ENCODE results near the gene GLOD5. TPM values are rescaled to one million over a fixed set of nuclear protein-coding genes. Genes with fewer than 3 reads are reported as not detected.

The GLOD5 gene
- total and polyA plus RNA-seq, 2 of the 4 experiments (the other 2 are of a cell fraction) = not detected

- no peaks in the 10 kb centered on the region; the same call in 1 of the 2 replicates for H3K9me3 ChIP-seq (ENCODE audit: control insufficient read depth, insufficient read depth, low read length)
- no peak overlapping the region for H3K4me2 ChIP-seq (ENCODE audit: low read depth, low read length)
- H3K9me1 ChIP-seq (ENCODE audit: insufficient read depth, low read length) = no peaks in the 10 kb centered on the region
- no peak overlapping the region for H3K23ac ChIP-seq (ENCODE audit: low read depth, low read length)
- no peak overlapping the region for H2BK120ac ChIP-seq (ENCODE audit: low read depth, low read length)
- H3K18ac ChIP-seq (ENCODE audit: low read depth, low read length) = no peak overlapping the region
- intact Hi-C loops (cut with micrococcal nuclease) = no loop called here
- TF ChIP-seq FOS (IDR thresholded peaks at IDR 0.05; ENCODE audit: low read depth, low read length) = no peak
- TF ChIP-seq CTCF (conservative IDR thresholded peaks at IDR 0.05; ENCODE audit: low read depth, low read length) = no peak
- TF ChIP-seq BHLHE40 (IDR thresholded peaks at IDR 0.05; ENCODE audit: low read depth, low read length) = no peak
- TF ChIP-seq USF2 (IDR thresholded peaks at IDR 0.05; ENCODE audit: low read depth, low read length) = no peak
- TF ChIP-seq ELK1 (IDR thresholded peaks at IDR 0.05; ENCODE audit: borderline replicate concordance, low read depth, low read length) = no peak
- no peak for TF ChIP-seq RAD21 (IDR thresholded peaks at IDR 0.05; ENCODE audit: low read length)
- no peak for TF ChIP-seq MAFK (IDR thresholded peaks at IDR 0.05; ENCODE audit: low read depth, low read length)
- TF ChIP-seq POLR2A (IDR thresholded peaks at IDR 0.05; ENCODE audit: low read depth, low read length) = no peak
- TF ChIP-seq RFX5 (IDR thresholded peaks at IDR 0.05; ENCODE audit: low read depth, low read length) = no peak
- no peak for TF ChIP-seq RCOR1 (IDR thresholded peaks at IDR 0.05; ENCODE audit: insufficient replicate concordance, low read length)
- TF ChIP-seq NFE2L2 (IDR thresholded peaks at IDR 0.05; ENCODE audit: low read depth, low read length) = no peak
- no peak for TF ChIP-seq MAZ (IDR thresholded peaks at IDR 0.05; ENCODE audit: borderline replicate concordance, low read depth, low read length)
- no peak for TF ChIP-seq MXI1 (IDR thresholded peaks at IDR 0.05; ENCODE audit: borderline replicate concordance, low read depth, low read length)
- no peak for TF ChIP-seq SMC3 (IDR thresholded peaks at IDR 0.05; ENCODE audit: low read depth, low read length)
- TF ChIP-seq CEBPB (IDR thresholded peaks at IDR 0.05; ENCODE audit: low read depth, low read length) = no peak
- no peak for TF ChIP-seq CHD1 (IDR thresholded peaks at IDR 0.05; ENCODE audit: low read depth, low read length)
- H4K20me1 ChIP-seq (ENCODE audit: insufficient read depth, low read length) = no peaks in the 10 kb centered on the region
- in situ Hi-C loops (cut with MboI; ENCODE audit: low sequenced_read_pairs) = no loop called here
- H3K27me3 ChIP-seq (ENCODE audit: control insufficient read depth, insufficient read depth, low read length) = peaks cover 4% of the 10 kb centered on the region; the same call in 1 of the 2 replicates
- no peak overlapping the region for H2BK20ac ChIP-seq (ENCODE audit: low read depth, low read length)
- H3K36me3 ChIP-seq (ENCODE audit: control insufficient read depth, insufficient read depth, low read length) = no peaks in the 10 kb centered on the region
- no TSS peak for BruUV-seq (replicated peaks)
- H2BK15ac ChIP-seq (ENCODE audit: low read depth, low read length) = no peak overlapping the region
- no peak overlapping the region for H2AFZ ChIP-seq (replicated peaks; ENCODE audit: low read length, poor library complexity)
- ChIA-PET CTCF (no interaction called here), POLR2A (ENCODE audit: unreplicated experiment) (no interaction called here)
- H3K79me1 ChIP-seq (ENCODE audit: low read depth in 1 of 2, low read length in 2 of 2) = no peaks in the 10 kb centered on the region
- ATAC-seq (ENCODE audit: low read depth) (no peak), DNase-seq (no peak)
- H4K8ac ChIP-seq (ENCODE audit: low read depth in 2 of 2, low read length in 2 of 2) = no peak overlapping the region
- H3K9ac ChIP-seq (ENCODE audit: low read depth, low read length) = no peak overlapping the region
- dilution Hi-C loops (cut with HindIII; ENCODE audit: low sequenced_read_pairs, unreplicated experiment) = no loop called here
- H3K4me1 ChIP-seq (ENCODE audit: control insufficient read depth, insufficient read depth, low read length) = no peaks in the 10 kb centered on the region
- H2BK5ac ChIP-seq (ENCODE audit: low read depth, low read length, poor library complexity, severe bottlenecking) = no peak overlapping the region
- no CpG with 5 or more reads among the region's 4 CpGs for WGBS, 2 experiments (ENCODE audit: extremely low coverage in 2 of 2, insufficient read length in 1 of 2)
- H2AK9ac ChIP-seq (replicated peaks; ENCODE audit: low read depth, low read length, poor library complexity) = no peak overlapping the region
- H3K4ac ChIP-seq (ENCODE audit: low read depth, low read length) = no peak overlapping the region
- H3K14ac ChIP-seq (replicated peaks; ENCODE audit: low read depth, low read length) = no peak overlapping the region
- H3K27ac ChIP-seq (ENCODE audit: insufficient read depth, low read length) = no peak overlapping the region
- H3K56ac ChIP-seq (ENCODE audit: extremely low read depth, insufficient read depth, low read length) = no peak overlapping the region
- no peak overlapping the region for H3K4me3 ChIP-seq (ENCODE audit: insufficient read depth, low read depth, low read length)
- H4K5ac ChIP-seq (ENCODE audit: low read depth, low read length) = no peak overlapping the region
- H4K91ac ChIP-seq (ENCODE audit: insufficient read depth, low read depth, low read length) = no peak overlapping the region
- H2AK5ac ChIP-seq (ENCODE audit: low read depth, low read length) = no peak overlapping the region
These were observed 16.3 kb upstream of the GLOD5 start for GRCh38 chrX:48745222-48745621.
